Mammary epithelial cell (primary cell): ENCODE data around the gene ICA1.

Experiments used
- EZH2 ChIP-seq: IDR thresholded peaks from 2 replicates; pipeline ENCODE4 v1.6.1; 2012; ENCODE audit warnings: low read length, inconsistent platforms, borderline replicate concordance
- TF ChIP-seq, protein P1 (sequence below), 2 donors: IDR thresholded peaks in 1 of 2; conservative IDR thresholded peaks in 1 of 2; 2 replicates each; pipeline ENCODE4 v1.5.1; 2011 to 2012; ENCODE audit warnings: inconsistent platforms in 2 of 2, low read length in 2 of 2, mild to moderate bottlenecking in 2 of 2, control low read depth in 1 of 2, low read depth in 1 of 2; ENCODE audit not compliant: insufficient read depth in 1 of 2; ENCODE audit errors: extremely low read depth in 1 of 2

GRCh38 chr7:8112685-8113084 lies 149.3 kb downstream of the ICA1 start:
- TF ChIP-seq, protein P1, sequence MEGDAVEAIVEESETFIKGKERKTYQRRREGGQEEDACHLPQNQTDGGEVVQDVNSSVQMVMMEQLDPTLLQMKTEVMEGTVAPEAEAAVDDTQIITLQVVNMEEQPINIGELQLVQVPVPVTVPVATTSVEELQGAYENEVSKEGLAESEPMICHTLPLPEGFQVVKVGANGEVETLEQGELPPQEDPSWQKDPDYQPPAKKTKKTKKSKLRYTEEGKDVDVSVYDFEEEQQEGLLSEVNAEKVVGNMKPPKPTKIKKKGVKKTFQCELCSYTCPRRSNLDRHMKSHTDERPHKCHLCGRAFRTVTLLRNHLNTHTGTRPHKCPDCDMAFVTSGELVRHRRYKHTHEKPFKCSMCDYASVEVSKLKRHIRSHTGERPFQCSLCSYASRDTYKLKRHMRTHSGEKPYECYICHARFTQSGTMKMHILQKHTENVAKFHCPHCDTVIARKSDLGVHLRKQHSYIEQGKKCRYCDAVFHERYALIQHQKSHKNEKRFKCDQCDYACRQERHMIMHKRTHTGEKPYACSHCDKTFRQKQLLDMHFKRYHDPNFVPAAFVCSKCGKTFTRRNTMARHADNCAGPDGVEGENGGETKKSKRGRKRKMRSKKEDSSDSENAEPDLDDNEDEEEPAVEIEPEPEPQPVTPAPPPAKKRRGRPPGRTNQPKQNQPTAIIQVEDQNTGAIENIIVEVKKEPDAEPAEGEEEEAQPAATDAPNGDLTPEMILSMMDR (conservative IDR thresholded peaks at IDR 0.05 in 1 of 2, IDR thresholded peaks at IDR 0.05 in 1 of 2; ENCODE audit: extremely low read depth in 1 of 2, insufficient read depth in 1 of 2, low read depth in 1 of 2, low read length in 2 of 2): no peak
- no peak for TF ChIP-seq EZH2
